GM12875 (cell line): ENCODE data around the gene AMBN.

Source experiments
- H3K4me3 ChIP-seq: one replicate; pipeline ENCODE4 v1.5.1; 2011; ENCODE audit warnings: low read depth, low read length, control low read depth
- CTCF ChIP-seq: IDR thresholded peaks from 2 replicates; pipeline ENCODE4 v1.5.1; 2011; ENCODE audit warnings: low read depth, mild to moderate bottlenecking, control low read depth, inconsistent platforms, low read length, moderate library complexity, borderline replicate concordance; ENCODE audit not compliant: insufficient read depth

Gene AMBN

GRCh38 chr4:70624226-70624793 is 32.3 kb downstream of the AMBN start:
- H3K4me3 ChIP-seq: no peak overlapping the region
- no peak for TF ChIP-seq CTCF

DNA sequence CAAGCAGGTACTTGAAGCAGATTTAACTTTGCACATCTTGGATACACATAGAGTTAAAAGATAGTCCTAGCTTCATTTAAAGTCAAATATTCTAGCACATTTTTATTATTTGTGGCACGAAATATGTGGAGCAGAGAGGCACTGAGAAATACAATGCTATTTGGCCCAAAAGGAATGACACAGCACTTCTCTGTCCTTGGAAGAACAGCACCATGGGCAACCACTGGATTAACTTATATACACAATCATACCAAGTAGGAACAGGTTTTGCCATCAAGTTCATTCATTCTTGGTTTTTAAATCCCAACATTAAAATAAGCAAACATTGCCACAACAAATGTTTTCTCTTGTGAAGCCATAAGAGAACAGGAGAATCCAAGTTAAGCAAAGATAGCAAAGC is 35.6 kb downstream of the AMBN start:
- no peak overlapping the region for H3K4me3 ChIP-seq
- no peak for TF ChIP-seq CTCF

GRCh38 chr4:70628444-70628843 is 36.4 kb downstream of the AMBN start, which contains the start of gene ENAM:
Gene ENAM, plus strand, starts transcription at chr4:70628744. Its CDS starts 757 bp downstream, at chr4:70629501.
- no peak within 1 kb of the TSS for H3K4me3 ChIP-seq
- no peak for TF ChIP-seq CTCF

GRCh38 chr4:70629469-70630090 is 37.5 kb downstream of the AMBN start:
- TF ChIP-seq CTCF: no peak
- no peak overlapping the region for H3K4me3 ChIP-seq

- TF ChIP-seq CTCF: no peak
- no peak overlapping the region for H3K4me3 ChIP-seq
Observed at GRCh38 chr4:70630162-70630561, 38.1 kb downstream of the AMBN start.

GRCh38 chr4:70632028-70632427 is 40.0 kb downstream of the AMBN start:
- TF ChIP-seq CTCF: no peak
- no peak overlapping the region for H3K4me3 ChIP-seq

GRCh38 chr4:70634482-70634881 is 42.4 kb downstream of the AMBN start:
- no peak for TF ChIP-seq CTCF
- no peak overlapping the region for H3K4me3 ChIP-seq
